H9 (cell line): ENCODE results near the gene CDC6. TPM values are rescaled to one million over a fixed set of nuclear protein-coding genes. Genes with fewer than 3 reads are reported as not detected.

Source experiments
- DNase-seq: peaks from one replicate; pipeline ENCODE4 v3.0.0-alpha.2; 2017
- H2AFZ ChIP-seq: one replicate; pipeline ENCODE4 v1.6.1; 2013; ENCODE audit warnings: mild to moderate bottlenecking, low read length, control low read depth, moderate library complexity
- H2AK5ac ChIP-seq: 2 replicates; pipeline ENCODE4 v1.6.1; 2013; ENCODE audit warnings: low read length, control low read depth, mixed read lengths; ENCODE audit not compliant: insufficient read length
- H2BK120ac ChIP-seq: one replicate; pipeline ENCODE4 v1.6.1; 2013; ENCODE audit warnings: low read depth, mild to moderate bottlenecking, low read length, control low read depth, inconsistent platforms; ENCODE audit not compliant: poor library complexity, severe bottlenecking
- H2BK12ac ChIP-seq: 2 replicates; pipeline ENCODE4 v1.6.1; 2013; ENCODE audit warnings: low read length, control low read depth, mixed read lengths, low read depth; ENCODE audit not compliant: insufficient read length
- H2BK15ac ChIP-seq: 2 replicates; pipeline ENCODE4 v1.6.1; 2013; ENCODE audit warnings: low read depth, low read length, control low read depth
- H2BK20ac ChIP-seq: one replicate; pipeline ENCODE4 v1.6.1; 2013; ENCODE audit warnings: low read depth, mild to moderate bottlenecking, low read length, control low read depth, inconsistent platforms; ENCODE audit not compliant: poor library complexity, severe bottlenecking
- H2BK5ac ChIP-seq: 2 replicates; pipeline ENCODE4 v1.6.1; 2013; ENCODE audit warnings: low read length, control low read depth, mixed read lengths; ENCODE audit not compliant: insufficient read length
- H3K14ac ChIP-seq: 2 replicates; pipeline ENCODE4 v1.6.1; 2013; ENCODE audit warnings: low read length, control low read depth; ENCODE audit not compliant: insufficient read depth
- H3K18ac ChIP-seq: 2 replicates; pipeline ENCODE4 v1.6.1; 2013; ENCODE audit warnings: low read depth, mild to moderate bottlenecking, mixed read lengths, low read length, control low read depth; ENCODE audit not compliant: insufficient read length
- H3K23ac ChIP-seq: 2 replicates; pipeline ENCODE4 v1.6.1; 2013; ENCODE audit warnings: low read length, control low read depth, mixed read lengths, low read depth; ENCODE audit not compliant: insufficient read length
- H3K23me2 ChIP-seq: 2 replicates; pipeline ENCODE4 v1.6.1; 2013; ENCODE audit warnings: low read depth, mild to moderate bottlenecking, mixed read lengths, low read length, control low read depth; ENCODE audit not compliant: insufficient read length, poor library complexity, severe bottlenecking
- H3K27ac ChIP-seq: 2 replicates; pipeline ENCODE4 v1.5.1; 2013; ENCODE audit warnings: low read length, control low read depth, mixed read lengths, low read depth; ENCODE audit not compliant: insufficient read length
- H3K27me3 ChIP-seq: 2 replicates; pipeline ENCODE4 v1.6.1; 2013; ENCODE audit warnings: low read length, control low read depth, inconsistent platforms; ENCODE audit not compliant: insufficient read depth
- H3K4ac ChIP-seq: 2 replicates; pipeline ENCODE4 v1.6.1; 2013; ENCODE audit warnings: low read depth, mild to moderate bottlenecking, control low read depth, inconsistent platforms, low read length, moderate library complexity
- H3K4me1 ChIP-seq: 2 replicates; pipeline ENCODE4 v1.6.1; 2013; ENCODE audit warnings: low read length, control low read depth, inconsistent platforms; ENCODE audit not compliant: insufficient read depth
- H3K4me2 ChIP-seq: 2 replicates; pipeline ENCODE4 v1.6.1; 2013; ENCODE audit warnings: low read length, control low read depth, mixed read lengths; ENCODE audit not compliant: insufficient read length, insufficient read depth
- H3K56ac ChIP-seq: 2 replicates; pipeline ENCODE4 v1.6.1; 2013; ENCODE audit warnings: low read depth, mild to moderate bottlenecking, mixed read lengths, low read length, control low read depth; ENCODE audit not compliant: insufficient read length
- H3K79me1 ChIP-seq: 2 replicates; pipeline ENCODE4 v1.6.1; 2013; ENCODE audit warnings: low read depth, mild to moderate bottlenecking, moderate library complexity, low read length, control low read depth, inconsistent platforms; ENCODE audit not compliant: insufficient read depth, poor library complexity, severe bottlenecking
- H3K79me2 ChIP-seq: 2 replicates; pipeline ENCODE4 v1.6.1; 2013; ENCODE audit warnings: low read length, control low read depth, inconsistent platforms; ENCODE audit not compliant: insufficient read depth
- H3K9ac ChIP-seq: 2 replicates; pipeline ENCODE4 v1.6.1; 2013; ENCODE audit warnings: low read length, control low read depth, mixed read lengths; ENCODE audit not compliant: insufficient read length; ENCODE audit errors: extremely low read depth
- H3K9me3 ChIP-seq: one replicate; pipeline ENCODE4 v1.6.1; 2013; ENCODE audit warnings: low read depth, low read length, inconsistent platforms; ENCODE audit not compliant: control insufficient read depth
- H3T11ph ChIP-seq: one replicate; pipeline ENCODE4 v1.6.1; 2013; ENCODE audit warnings: mild to moderate bottlenecking, low read length, control low read depth, inconsistent platforms
- H4K20me1 ChIP-seq: one replicate; pipeline ENCODE4 v1.6.1; 2013; ENCODE audit not compliant: control insufficient read depth, insufficient read length, insufficient read depth
- H4K5ac ChIP-seq: 2 replicates; pipeline ENCODE4 v1.6.1; 2013; ENCODE audit warnings: low read depth, mild to moderate bottlenecking, mixed read lengths, low read length, control low read depth; ENCODE audit not compliant: insufficient read length
- H4K8ac ChIP-seq: replicated peaks from 2 replicates; pipeline ENCODE4 v1.6.1; 2013; ENCODE audit warnings: low read length, control low read depth, mixed read lengths, low read depth; ENCODE audit not compliant: insufficient read length
- H4K91ac ChIP-seq: 2 replicates; pipeline ENCODE4 v1.6.1; 2013; ENCODE audit warnings: low read depth, mild to moderate bottlenecking, moderate library complexity, mixed read lengths, low read length, control low read depth; ENCODE audit not compliant: insufficient read length
- H3K27ac Mint-ChIP-seq, 3 experiments: 2 replicates in 2 of 3; 3 replicates in 1 of 3; pipeline ENCODE4 v1.8.0; 2020 to 2021; ENCODE audit warnings: mixed read lengths in 3 of 3, mild to moderate bottlenecking in 1 of 3, moderate library complexity in 1 of 3
- H3K27me3 Mint-ChIP-seq: 2 replicates; pipeline ENCODE4 v1.8.0; 2021; ENCODE audit warnings: low read depth, mild to moderate bottlenecking, moderate library complexity, mixed read lengths
- H3K36me3 Mint-ChIP-seq, 3 experiments: 2 replicates in 2 of 3; 3 replicates in 1 of 3; pipeline ENCODE4 v1.8.0; 2020 to 2021; ENCODE audit warnings: low read depth in 3 of 3, mixed read lengths in 3 of 3; ENCODE audit not compliant: insufficient read depth in 1 of 3
- H3K4me1 Mint-ChIP-seq, 2 experiments: 2 replicates each; pipeline ENCODE4 v1.8.0; 2020; ENCODE audit warnings: mixed read lengths in 2 of 2
- H3K4me3 Mint-ChIP-seq, 2 experiments: 2 replicates in 1 of 2; 3 replicates in 1 of 2; pipeline ENCODE4 v1.8.0; 2020 to 2021; ENCODE audit warnings: mild to moderate bottlenecking in 2 of 2, mixed read lengths in 2 of 2, moderate library complexity in 1 of 2
- H3K9me3 Mint-ChIP-seq, 2 experiments: 2 replicates in 1 of 2; 3 replicates in 1 of 2; pipeline ENCODE4 v1.8.0; 2020; ENCODE audit warnings: mild to moderate bottlenecking in 2 of 2, mixed read lengths in 2 of 2, moderate library complexity in 1 of 2
- CTCF ChIP-seq: fragments of 200-600 bp; sonication (generic); conservative IDR thresholded peaks from 3 replicates; pipeline ENCODE4 v1.8.0; 2021; ENCODE audit warnings: antibody characterized with exemption, mild to moderate bottlenecking
- WGBS: extraction: QIAGEN DNeasy Blood & Tissue Kit; methylation state at CpG from one replicate; pipeline ENCODE4 v1.1.7; 2013; ENCODE audit warnings: missing lambda C conversion rate, low lambda C conversion rate, mixed read lengths; ENCODE audit not compliant: insufficient read length; ENCODE audit errors: extremely low coverage; 5-methylcytosine and 5-hydroxymethylcytosine counted together
- total RNA-seq: library from RNA; stranded (reverse); gene quantifications from 2 replicates; pipeline ENCODE4 v1.2.1, GENCODE V29; 2021

The CDC6 gene
- total RNA-seq, 1 experiment from 2014 or later, result 131 TPM

- Histone ChIP-seq H3K9me3 (no peaks in the 10 kb centered on the region), H3K23ac (no peak overlapping the region), H2AK5ac (no peak overlapping the region), H4K8ac (no peak overlapping the region), H2BK120ac (no peak overlapping the region), H4K91ac (no peak overlapping the region), H3K9ac (no peak overlapping the region), H3K79me2 (peaks cover 3% of the 10 kb centered on the region; the same call in 1 of the 2 replicates), H2AFZ (no peak overlapping the region), H3K56ac (no peak overlapping the region), H2BK12ac (no peak overlapping the region), H3K18ac (peak overlapping the region; percentile 36), H3K4me2 (no peak overlapping the region), H3K27ac (no peak overlapping the region), H3K79me1 (no peaks in the 10 kb centered on the region), H2BK5ac (no peak overlapping the region), H3T11ph (no peak overlapping the region), H3K4ac (0 out of 2 replicates have a peak overlapping the region, but pooled peaks have one; percentile 3), H4K5ac (no peak overlapping the region), H2BK15ac (no peak overlapping the region), H3K4me1 (peaks cover 5% of the 10 kb centered on the region; the same call in 1 of the 2 replicates), H3K14ac (peak overlapping the region; percentile 10; the same call in 1 of the 2 replicates), H3K27me3 (peaks cover 5% of the 10 kb centered on the region; the same call in 1 of the 2 replicates), H3K23me2 (peaks cover 3% of the 10 kb centered on the region), H2BK20ac (no peak overlapping the region), H4K20me1 (no peaks in the 10 kb centered on the region)
- WGBS, result no CpG with 5 or more reads among the region's 10 CpGs
- H3K27ac Mint-ChIP-seq, result no peak overlapping the region
- H3K27me3 Mint-ChIP-seq, result peaks cover 33% of the 10 kb centered on the region
- no peaks in the 10 kb centered on the region; a peak in 1 of 7 replicates for H3K36me3 Mint-ChIP-seq
- no peaks in the 10 kb centered on the region for H3K9me3 Mint-ChIP-seq
- no peak overlapping the region for H3K4me3 Mint-ChIP-seq
- DNase-seq, result no peak
- peaks cover 35 to 50% of the 10 kb centered on the region in 2 experiments for H3K4me1 Mint-ChIP-seq
- TF ChIP-seq CTCF, result no peak
These were observed 36.0 kb downstream of the CDC6 start for GRCh38 chr17:40323391-40324381.
